ENCODE measurements around the gene ARSB.
"Not testable (repeated sequence)": the region's sequence is repeated elsewhere in the genome, so short reads cannot be mapped to it uniquely, and the experiment has no call there.

The ARSB gene

DNA sequence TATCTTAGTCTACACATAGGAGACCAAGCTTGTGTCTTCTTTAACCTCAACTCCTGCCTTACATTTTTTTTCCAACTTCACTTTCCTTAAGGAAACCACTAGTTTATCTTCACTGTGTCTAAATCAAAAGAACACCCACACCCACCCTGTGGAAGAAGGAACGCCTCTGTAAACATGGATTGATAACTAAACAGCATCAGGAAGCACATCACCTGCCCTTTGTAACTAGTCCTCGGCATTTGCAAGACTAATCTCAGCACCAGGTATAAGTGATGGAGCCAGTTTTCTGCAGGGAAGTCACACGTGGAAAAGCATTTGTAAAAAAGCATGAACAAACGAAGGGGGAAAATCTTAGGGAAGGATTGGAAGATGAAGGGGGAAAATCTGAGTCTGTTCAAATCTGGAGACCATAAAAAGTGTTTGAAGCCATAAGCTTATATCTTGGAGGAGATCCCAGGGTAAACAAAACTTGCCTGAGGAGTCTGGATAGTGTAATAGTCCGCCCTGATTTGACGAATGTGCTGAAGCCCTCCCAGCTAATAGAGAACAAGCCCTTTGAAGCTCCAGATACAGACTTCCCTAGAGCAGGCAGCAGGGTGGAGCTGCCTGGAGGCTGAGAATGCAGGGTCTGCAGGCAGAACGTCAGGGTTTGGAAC, 219.2 kb downstream of the ARSB start:
- no peak for DNase-seq (ENCODE audit: low read depth)
- TF ChIP-seq, protein P1, sequence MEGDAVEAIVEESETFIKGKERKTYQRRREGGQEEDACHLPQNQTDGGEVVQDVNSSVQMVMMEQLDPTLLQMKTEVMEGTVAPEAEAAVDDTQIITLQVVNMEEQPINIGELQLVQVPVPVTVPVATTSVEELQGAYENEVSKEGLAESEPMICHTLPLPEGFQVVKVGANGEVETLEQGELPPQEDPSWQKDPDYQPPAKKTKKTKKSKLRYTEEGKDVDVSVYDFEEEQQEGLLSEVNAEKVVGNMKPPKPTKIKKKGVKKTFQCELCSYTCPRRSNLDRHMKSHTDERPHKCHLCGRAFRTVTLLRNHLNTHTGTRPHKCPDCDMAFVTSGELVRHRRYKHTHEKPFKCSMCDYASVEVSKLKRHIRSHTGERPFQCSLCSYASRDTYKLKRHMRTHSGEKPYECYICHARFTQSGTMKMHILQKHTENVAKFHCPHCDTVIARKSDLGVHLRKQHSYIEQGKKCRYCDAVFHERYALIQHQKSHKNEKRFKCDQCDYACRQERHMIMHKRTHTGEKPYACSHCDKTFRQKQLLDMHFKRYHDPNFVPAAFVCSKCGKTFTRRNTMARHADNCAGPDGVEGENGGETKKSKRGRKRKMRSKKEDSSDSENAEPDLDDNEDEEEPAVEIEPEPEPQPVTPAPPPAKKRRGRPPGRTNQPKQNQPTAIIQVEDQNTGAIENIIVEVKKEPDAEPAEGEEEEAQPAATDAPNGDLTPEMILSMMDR (IDR thresholded peaks at IDR 0.05; ENCODE audit: control insufficient read depth, insufficient read depth, low read depth, low read length, missing control alignments): no peak

DNA sequence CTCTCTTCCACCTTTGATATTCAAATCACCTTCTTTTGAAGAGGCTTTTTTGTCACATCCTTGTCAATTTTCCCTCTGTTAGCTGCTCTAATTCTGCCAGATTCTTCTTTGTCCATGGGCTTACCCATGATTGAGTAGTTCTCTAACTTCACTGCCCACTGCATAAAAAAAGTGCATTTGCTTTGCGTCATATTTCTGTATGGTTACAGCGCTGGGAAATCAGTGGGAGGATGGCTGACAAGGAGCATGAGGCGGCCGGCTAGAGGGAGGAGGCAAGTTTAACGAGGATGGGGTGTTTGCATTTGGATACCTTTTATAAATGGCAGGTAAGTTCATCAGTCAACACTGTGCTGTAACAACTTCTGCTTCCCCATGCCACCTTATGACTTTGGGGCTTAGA, 220.0 kb downstream of the ARSB start:
- no peak for DNase-seq (ENCODE audit: low read depth)
- TF ChIP-seq, protein P1 (IDR thresholded peaks at IDR 0.05; ENCODE audit: control insufficient read depth, insufficient read depth, low read depth, low read length, missing control alignments): no peak
- no peak overlapping the region for H3K4me3 ChIP-seq (ENCODE audit: control insufficient read depth, low read depth, low read length)

More for the DNA sequence above, 219.2 kb downstream of the ARSB start:
- no peak overlapping the region for H3K4me3 ChIP-seq (ENCODE audit: control insufficient read depth, low read depth, low read length)

DNA sequence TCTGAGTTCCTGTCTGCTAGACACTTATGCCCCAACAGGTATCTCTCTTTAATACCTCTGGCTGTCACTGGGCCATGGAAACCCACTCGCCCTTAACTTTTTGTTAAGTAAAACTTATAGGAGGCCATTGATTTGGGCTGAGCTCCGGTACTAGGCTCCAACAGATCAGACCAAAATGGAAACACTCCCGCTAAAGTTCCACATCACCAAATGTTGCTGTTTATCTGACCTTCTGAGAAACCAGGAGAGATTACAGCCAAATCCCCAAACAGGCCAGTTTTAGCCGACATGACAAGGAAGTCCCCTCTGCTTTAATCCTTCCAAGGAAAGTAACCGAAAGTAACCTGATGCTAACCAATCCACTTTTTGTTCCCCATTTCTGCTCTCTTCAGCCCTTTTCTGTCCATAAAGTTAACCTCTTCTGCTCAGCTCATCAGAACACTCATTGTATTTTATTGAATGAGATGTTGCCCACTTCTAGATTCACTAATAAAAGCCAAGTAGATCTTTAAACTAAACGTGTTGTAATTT, 221.4 kb downstream of the ARSB start:
- H3K4me3 ChIP-seq (ENCODE audit: control insufficient read depth, low read depth, low read length): no peak overlapping the region
- no peak for DNase-seq (ENCODE audit: low read depth)
- TF ChIP-seq, protein P1 (IDR thresholded peaks at IDR 0.05; ENCODE audit: control insufficient read depth, insufficient read depth, low read depth, low read length, missing control alignments): no peak

DNA sequence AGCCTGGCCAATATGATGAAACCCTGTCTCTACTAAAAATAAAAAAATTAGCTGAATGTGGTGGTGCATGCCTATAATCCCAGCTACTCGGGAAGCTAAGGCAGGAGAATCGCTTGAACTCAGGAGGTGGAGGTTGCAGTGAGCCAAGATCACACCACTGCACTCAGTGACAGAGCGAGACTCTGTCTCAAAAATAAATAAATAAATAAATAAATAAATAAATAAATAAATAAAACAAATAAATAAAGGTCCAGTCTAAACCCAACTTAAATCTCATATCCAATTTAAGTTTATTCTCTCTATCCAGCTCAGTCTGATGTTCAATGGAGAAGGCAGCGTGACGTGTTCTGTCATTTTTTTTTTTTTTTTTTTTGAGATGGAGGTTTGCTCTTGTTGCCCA, 222.4 kb downstream of the ARSB start:
- not testable (repeated sequence) for DNase-seq (ENCODE audit: low read depth)

DNA sequence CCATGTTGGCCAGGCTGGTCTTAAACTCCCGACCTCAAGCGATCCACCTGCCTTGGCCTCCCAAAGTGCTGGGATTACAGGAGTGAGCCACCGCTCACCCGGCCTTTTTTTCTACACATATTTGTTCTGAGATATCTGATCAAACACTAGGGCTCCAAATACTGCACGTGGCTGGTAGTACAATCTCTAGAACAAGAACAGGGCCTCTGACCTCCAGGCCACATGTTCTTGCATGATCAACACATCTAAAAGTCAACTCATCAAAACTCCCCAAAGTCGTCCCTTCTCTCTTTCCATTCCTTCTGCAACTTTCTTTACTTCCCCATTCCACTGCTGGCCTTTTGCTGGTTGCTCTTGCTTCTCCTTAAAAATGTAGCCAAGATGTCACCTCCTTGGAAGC, 223.3 kb downstream of the ARSB start:
- no peak overlapping the region for H3K4me3 ChIP-seq (ENCODE audit: control insufficient read depth, low read depth, low read length)
- TF ChIP-seq, protein P1 (IDR thresholded peaks at IDR 0.05; ENCODE audit: control insufficient read depth, insufficient read depth, low read depth, low read length, missing control alignments): no peak
- DNase-seq (ENCODE audit: low read depth): no peak

More for the DNA sequence above, 222.4 kb downstream of the ARSB start:
- H3K4me3 ChIP-seq (ENCODE audit: control insufficient read depth, low read depth, low read length): not testable (repeated sequence)

DNA sequence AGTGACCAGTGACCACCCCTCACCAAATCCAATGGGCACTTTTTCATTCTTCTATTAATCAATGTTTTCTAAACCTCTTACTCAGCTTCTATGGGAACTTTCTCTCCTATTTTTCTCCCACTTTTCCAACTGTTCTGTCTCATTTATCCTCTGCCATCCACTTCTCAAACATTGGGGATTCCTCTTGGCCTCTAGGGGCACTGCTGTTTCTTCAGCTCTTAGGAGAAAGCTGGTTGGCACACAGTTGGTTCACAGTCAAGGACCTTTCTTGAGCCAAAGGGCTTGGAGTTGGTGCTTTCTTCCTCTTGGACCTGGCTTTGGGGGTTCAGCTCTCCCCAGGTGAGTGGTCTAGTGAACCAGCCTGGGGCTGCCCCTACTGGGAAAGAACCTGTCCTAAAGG, 224.3 kb downstream of the ARSB start:
- no peak for DNase-seq (ENCODE audit: low read depth)
- H3K4me3 ChIP-seq (ENCODE audit: control insufficient read depth, low read depth, low read length): no peak overlapping the region
- TF ChIP-seq, protein P1 (IDR thresholded peaks at IDR 0.05; ENCODE audit: control insufficient read depth, insufficient read depth, low read depth, low read length, missing control alignments): peak; percentile 25

DNA sequence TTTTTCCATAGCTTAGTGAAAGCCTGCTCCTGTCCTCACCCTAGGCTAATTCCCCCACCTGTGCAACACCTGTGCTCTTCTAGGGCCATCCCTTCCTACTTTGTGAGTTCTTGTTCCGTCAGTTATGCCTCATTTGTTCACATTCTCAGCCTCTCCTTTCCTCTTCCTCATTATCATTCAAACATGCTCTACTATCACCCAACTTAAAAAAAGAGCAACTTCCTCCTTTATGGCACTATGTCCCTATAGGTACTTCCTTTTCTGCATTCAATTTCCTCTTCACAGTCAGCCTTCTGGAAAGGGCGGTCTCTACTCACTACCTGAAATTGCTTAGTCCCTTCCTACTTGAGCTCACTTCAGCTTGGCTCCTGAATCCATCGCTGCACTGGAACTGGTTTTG, 224.7 kb downstream of the ARSB start:
- TF ChIP-seq, protein P1 (IDR thresholded peaks at IDR 0.05; ENCODE audit: control insufficient read depth, insufficient read depth, low read depth, low read length, missing control alignments): no peak
- H3K4me3 ChIP-seq (ENCODE audit: control insufficient read depth, low read depth, low read length): no peak overlapping the region
- DNase-seq (ENCODE audit: low read depth): no peak

Measured in AG09309 (cell line).